Measurements from ENCODE around the gene HLA-DPB1. TPM values are rescaled to one million over a fixed set of nuclear protein-coding genes. Genes with fewer than 3 reads are reported as not detected.

Gene HLA-DPB1
- total and polyA plus RNA-seq, 2 of the 4 experiments (the other 2 are of a cell fraction) = 7.7 to 10.7 TPM

DNA sequence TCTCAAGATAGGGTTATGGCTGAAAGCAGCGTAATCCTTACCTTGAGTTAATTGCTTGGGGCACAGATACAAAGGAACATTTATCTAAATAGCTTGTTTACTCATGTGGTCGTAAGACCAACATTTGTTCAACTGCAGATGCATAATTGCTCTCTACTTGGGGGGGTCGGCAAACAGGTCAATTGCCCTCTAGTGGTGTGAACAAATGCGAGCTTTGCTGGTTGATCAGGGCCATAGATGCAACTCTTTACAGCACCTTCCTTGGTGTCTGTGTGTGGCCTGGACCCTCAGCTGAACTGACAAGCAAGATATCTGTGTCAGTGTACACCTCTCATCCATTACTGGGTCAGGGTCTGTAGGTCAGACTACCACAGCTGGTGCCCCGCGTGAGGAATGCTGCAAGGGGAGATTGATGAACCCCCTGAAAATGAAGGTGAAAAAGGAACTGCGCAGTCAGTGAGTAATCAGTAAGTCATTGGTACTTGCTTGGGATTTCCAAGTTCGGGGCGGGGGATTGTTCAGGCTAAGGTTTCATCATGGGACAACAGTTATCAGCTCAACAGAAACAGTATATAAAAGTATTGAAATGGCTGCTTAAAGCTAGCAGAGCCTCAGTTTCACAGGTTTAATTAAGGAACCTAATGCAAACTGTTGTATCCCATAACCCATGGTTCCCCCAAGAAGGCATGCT is 26.3 kb upstream of the HLA-DPB1 start:
- ATAC-seq (ENCODE audit: low read depth) (no peak), DNase-seq (no peak)
- dilution Hi-C loops (cut with HindIII; ENCODE audit: low sequenced_read_pairs, unreplicated experiment) = no loop called here
- WGBS, 2 experiments (ENCODE audit: extremely low coverage in 2 of 2, insufficient read length in 1 of 2) = no CpG with 5 or more reads among the region's 9 CpGs
- no peak overlapping the region for H2BK5ac ChIP-seq (ENCODE audit: low read depth, low read length, poor library complexity, severe bottlenecking)
- no peak overlapping the region for H3K18ac ChIP-seq (ENCODE audit: low read depth, low read length)
- H3K9ac ChIP-seq (ENCODE audit: low read depth, low read length) = no peak overlapping the region
- CTCF ChIA-PET = interaction anchor here (1.0 kb wide), 1 partner anchor 17 kb away, joined by 3 read pairs; no protein-coding TSS in a partner anchor
- H2BK20ac ChIP-seq (ENCODE audit: low read depth, low read length) = no peak overlapping the region
- H3K27ac ChIP-seq (ENCODE audit: insufficient read depth, low read length) = no peak overlapping the region
- in situ Hi-C loops (cut with MboI; ENCODE audit: low sequenced_read_pairs) = no loop called here
- no peak overlapping the region for H4K91ac ChIP-seq (ENCODE audit: insufficient read depth, low read depth, low read length)
- H3K4me3 ChIP-seq (ENCODE audit: insufficient read depth, low read depth, low read length) = no peak overlapping the region
- H3K4me1 ChIP-seq (ENCODE audit: control insufficient read depth, insufficient read depth, low read length) = no peaks in the 10 kb centered on the region
- H3K27me3 ChIP-seq (ENCODE audit: control insufficient read depth, insufficient read depth, low read length) = peaks cover 16% of the 10 kb centered on the region
- no peak overlapping the region for H3K23ac ChIP-seq (ENCODE audit: low read depth, low read length)
- no peak overlapping the region for H2BK120ac ChIP-seq (ENCODE audit: low read depth, low read length)
- H3K4ac ChIP-seq (ENCODE audit: low read depth, low read length) = no peak overlapping the region
- no peak overlapping the region for H4K8ac ChIP-seq (ENCODE audit: low read depth in 2 of 2, low read length in 2 of 2)
- H2AK9ac ChIP-seq (replicated peaks; ENCODE audit: low read depth, low read length, poor library complexity) = no peak overlapping the region
- TF ChIP-seq, protein P1, sequence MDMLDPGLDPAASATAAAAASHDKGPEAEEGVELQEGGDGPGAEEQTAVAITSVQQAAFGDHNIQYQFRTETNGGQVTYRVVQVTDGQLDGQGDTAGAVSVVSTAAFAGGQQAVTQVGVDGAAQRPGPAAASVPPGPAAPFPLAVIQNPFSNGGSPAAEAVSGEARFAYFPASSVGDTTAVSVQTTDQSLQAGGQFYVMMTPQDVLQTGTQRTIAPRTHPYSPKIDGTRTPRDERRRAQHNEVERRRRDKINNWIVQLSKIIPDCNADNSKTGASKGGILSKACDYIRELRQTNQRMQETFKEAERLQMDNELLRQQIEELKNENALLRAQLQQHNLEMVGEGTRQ (IDR thresholded peaks at IDR 0.05; ENCODE audit: low read depth, low read length) = no peak
- TF ChIP-seq POLR2A (IDR thresholded peaks at IDR 0.05; ENCODE audit: low read depth, low read length) (no peak), MAFK (IDR thresholded peaks at IDR 0.05; ENCODE audit: low read depth, low read length) (no peak), SMC3 (IDR thresholded peaks at IDR 0.05; ENCODE audit: low read depth, low read length) (no peak), CEBPB (IDR thresholded peaks at IDR 0.05; ENCODE audit: low read depth, low read length) (no peak), RFX5 (IDR thresholded peaks at IDR 0.05; ENCODE audit: low read depth, low read length) (no peak), MXI1 (IDR thresholded peaks at IDR 0.05; ENCODE audit: borderline replicate concordance, low read depth, low read length) (no peak)
- TF ChIP-seq, protein P2, sequence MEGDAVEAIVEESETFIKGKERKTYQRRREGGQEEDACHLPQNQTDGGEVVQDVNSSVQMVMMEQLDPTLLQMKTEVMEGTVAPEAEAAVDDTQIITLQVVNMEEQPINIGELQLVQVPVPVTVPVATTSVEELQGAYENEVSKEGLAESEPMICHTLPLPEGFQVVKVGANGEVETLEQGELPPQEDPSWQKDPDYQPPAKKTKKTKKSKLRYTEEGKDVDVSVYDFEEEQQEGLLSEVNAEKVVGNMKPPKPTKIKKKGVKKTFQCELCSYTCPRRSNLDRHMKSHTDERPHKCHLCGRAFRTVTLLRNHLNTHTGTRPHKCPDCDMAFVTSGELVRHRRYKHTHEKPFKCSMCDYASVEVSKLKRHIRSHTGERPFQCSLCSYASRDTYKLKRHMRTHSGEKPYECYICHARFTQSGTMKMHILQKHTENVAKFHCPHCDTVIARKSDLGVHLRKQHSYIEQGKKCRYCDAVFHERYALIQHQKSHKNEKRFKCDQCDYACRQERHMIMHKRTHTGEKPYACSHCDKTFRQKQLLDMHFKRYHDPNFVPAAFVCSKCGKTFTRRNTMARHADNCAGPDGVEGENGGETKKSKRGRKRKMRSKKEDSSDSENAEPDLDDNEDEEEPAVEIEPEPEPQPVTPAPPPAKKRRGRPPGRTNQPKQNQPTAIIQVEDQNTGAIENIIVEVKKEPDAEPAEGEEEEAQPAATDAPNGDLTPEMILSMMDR (conservative IDR thresholded peaks at IDR 0.05; ENCODE audit: low read depth, low read length) = no peak
- TF ChIP-seq, protein P3, sequence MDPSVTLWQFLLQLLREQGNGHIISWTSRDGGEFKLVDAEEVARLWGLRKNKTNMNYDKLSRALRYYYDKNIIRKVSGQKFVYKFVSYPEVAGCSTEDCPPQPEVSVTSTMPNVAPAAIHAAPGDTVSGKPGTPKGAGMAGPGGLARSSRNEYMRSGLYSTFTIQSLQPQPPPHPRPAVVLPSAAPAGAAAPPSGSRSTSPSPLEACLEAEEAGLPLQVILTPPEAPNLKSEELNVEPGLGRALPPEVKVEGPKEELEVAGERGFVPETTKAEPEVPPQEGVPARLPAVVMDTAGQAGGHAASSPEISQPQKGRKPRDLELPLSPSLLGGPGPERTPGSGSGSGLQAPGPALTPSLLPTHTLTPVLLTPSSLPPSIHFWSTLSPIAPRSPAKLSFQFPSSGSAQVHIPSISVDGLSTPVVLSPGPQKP (IDR thresholded peaks at IDR 0.05; ENCODE audit: borderline replicate concordance, low read depth, low read length) = no peak
- H3K36me3 ChIP-seq (ENCODE audit: control insufficient read depth, insufficient read depth, low read length) = no peaks in the 10 kb centered on the region
- H3K79me1 ChIP-seq (ENCODE audit: low read depth in 1 of 2, low read length in 2 of 2) = no peaks in the 10 kb centered on the region
- no peaks in the 10 kb centered on the region for H4K20me1 ChIP-seq (ENCODE audit: insufficient read depth, low read length)
- H2AFZ ChIP-seq (replicated peaks; ENCODE audit: low read length, poor library complexity) = peak overlapping the region; percentile 58
- H2AK5ac ChIP-seq (ENCODE audit: low read depth, low read length) = no peak overlapping the region
- POLR2A ChIA-PET (ENCODE audit: unreplicated experiment) = no interaction called here
- no peak overlapping the region for H2BK15ac ChIP-seq (ENCODE audit: low read depth, low read length)
- H3K56ac ChIP-seq (ENCODE audit: extremely low read depth, insufficient read depth, low read length) = no peak overlapping the region
- H3K9me1 ChIP-seq (ENCODE audit: insufficient read depth, low read length) = no peaks in the 10 kb centered on the region
- BruUV-seq (replicated peaks) = no TSS peak
- intact Hi-C loops (cut with micrococcal nuclease) = no loop called here
- H3K9me3 ChIP-seq (ENCODE audit: control insufficient read depth, insufficient read depth, low read length) = no peaks in the 10 kb centered on the region
- H4K5ac ChIP-seq (ENCODE audit: low read depth, low read length) = no peak overlapping the region
- no peak overlapping the region for H3K4me2 ChIP-seq (ENCODE audit: low read depth, low read length)
- no peak overlapping the region for H3K14ac ChIP-seq (replicated peaks; ENCODE audit: low read depth, low read length)

All from IMR-90 (cell line).